HUES6 (cell line): ENCODE results near the gene DGKB.

ENCODE experiments used
- H3K27ac ChIP-seq: 2 replicates; pipeline ENCODE4 v1.7.0; 2013; ENCODE audit warnings: low read depth, mild to moderate bottlenecking, low read length, inconsistent platforms
- H3K27me3 ChIP-seq: 2 replicates; pipeline ENCODE4 v1.6.1; 2013; ENCODE audit warnings: low read length; ENCODE audit not compliant: control insufficient read depth, insufficient read depth
- H3K36me3 ChIP-seq: 2 replicates; pipeline ENCODE4 v1.6.1; 2013; ENCODE audit warnings: low read length; ENCODE audit not compliant: control insufficient read depth, insufficient read depth
- H3K4me1 ChIP-seq: 2 replicates; pipeline ENCODE4 v1.6.1; 2013; ENCODE audit warnings: low read length; ENCODE audit not compliant: control insufficient read depth, insufficient read depth
- H3K4me3 ChIP-seq: 2 replicates; pipeline ENCODE4 v1.5.1; 2013; ENCODE audit warnings: low read depth, low read length
- H3K9ac ChIP-seq: one replicate; pipeline ENCODE4 v1.6.1; 2013; ENCODE audit warnings: mild to moderate bottlenecking, low read length
- H3K9me3 ChIP-seq: 2 replicates; pipeline ENCODE4 v1.6.1; 2013; ENCODE audit warnings: low read depth, low read length; ENCODE audit not compliant: control insufficient read depth, insufficient read depth

Gene DGKB

GRCh38 chr7:14598978-14599377 is 303.6 kb downstream of the DGKB start:
- Histone ChIP-seq H3K4me1 (no peaks in the 10 kb centered on the region), H3K27ac (no peak overlapping the region), H3K27me3 (no peaks in the 10 kb centered on the region)

GRCh38 chr7:14596421-14596820 is 306.1 kb downstream of the DGKB start:
- Histone ChIP-seq H3K36me3 (no peaks in the 10 kb centered on the region), H3K4me1 (no peaks in the 10 kb centered on the region), H3K4me3 (no peak overlapping the region), H3K27me3 (no peaks in the 10 kb centered on the region), H3K9me3 (no peaks in the 10 kb centered on the region), H3K27ac (no peak overlapping the region), H3K9ac (no peak overlapping the region)

More at GRCh38 chr7:14598978-14599377, 303.6 kb downstream of the DGKB start:
- H3K4me3 ChIP-seq, result no peak overlapping the region
- H3K9me3 ChIP-seq, result no peaks in the 10 kb centered on the region
- no peak overlapping the region for H3K9ac ChIP-seq
- H3K36me3 ChIP-seq, result no peaks in the 10 kb centered on the region

- H3K9me3 ChIP-seq, result peaks cover 5% of the 10 kb centered on the region
- H3K4me3 ChIP-seq, result no peak overlapping the region
- H3K27me3 ChIP-seq, result no peaks in the 10 kb centered on the region
- no peak overlapping the region for H3K27ac ChIP-seq
- no peak overlapping the region for H3K9ac ChIP-seq
- H3K4me1 ChIP-seq, result no peaks in the 10 kb centered on the region
- H3K36me3 ChIP-seq, result no peaks in the 10 kb centered on the region
These were observed 312.3 kb downstream of the DGKB start for GRCh38 chr7:14590206-14590605.

- Histone ChIP-seq H3K4me3 (no peak overlapping the region), H3K9ac (no peak overlapping the region), H3K9me3 (peaks cover 6% of the 10 kb centered on the region), H3K27me3 (no peaks in the 10 kb centered on the region), H3K4me1 (no peaks in the 10 kb centered on the region), H3K27ac (no peak overlapping the region), H3K36me3 (no peaks in the 10 kb centered on the region)
These were observed 317.3 kb downstream of the DGKB start for GRCh38 chr7:14585232-14585631.

- Histone ChIP-seq H3K9me3 (peaks cover 6% of the 10 kb centered on the region), H3K27ac (no peak overlapping the region), H3K4me3 (no peak overlapping the region), H3K4me1 (no peaks in the 10 kb centered on the region), H3K27me3 (no peaks in the 10 kb centered on the region), H3K36me3 (no peaks in the 10 kb centered on the region), H3K9ac (no peak overlapping the region)
These were observed 319.0 kb downstream of the DGKB start for GRCh38 chr7:14583518-14583917.

- peaks cover 6% of the 10 kb centered on the region for H3K9me3 ChIP-seq
- H3K9ac ChIP-seq, result no peak overlapping the region
- no peaks in the 10 kb centered on the region for H3K36me3 ChIP-seq
- H3K4me1 ChIP-seq, result no peaks in the 10 kb centered on the region
- no peak overlapping the region for H3K27ac ChIP-seq
- H3K27me3 ChIP-seq, result no peaks in the 10 kb centered on the region
- H3K4me3 ChIP-seq, result no peak overlapping the region
These were observed 320.5 kb downstream of the DGKB start for GRCh38 chr7:14582010-14582409.

- Histone ChIP-seq H3K27me3 (no peaks in the 10 kb centered on the region), H3K36me3 (no peaks in the 10 kb centered on the region), H3K4me1 (no peaks in the 10 kb centered on the region), H3K4me3 (no peak overlapping the region), H3K9me3 (no peaks in the 10 kb centered on the region), H3K27ac (no peak overlapping the region), H3K9ac (no peak overlapping the region)
These were observed 322.6 kb downstream of the DGKB start for GRCh38 chr7:14579971-14580370.

GRCh38 chr7:14576578-14576977 is 326.0 kb downstream of the DGKB start:
- no peak overlapping the region for H3K9ac ChIP-seq
- no peaks in the 10 kb centered on the region for H3K4me1 ChIP-seq
- no peaks in the 10 kb centered on the region for H3K27me3 ChIP-seq
- no peak overlapping the region for H3K4me3 ChIP-seq
- no peaks in the 10 kb centered on the region for H3K36me3 ChIP-seq
- no peak overlapping the region for H3K27ac ChIP-seq
- H3K9me3 ChIP-seq, result no peaks in the 10 kb centered on the region

GRCh38 chr7:14570750-14571607 is 331.6 kb downstream of the DGKB start:
- Histone ChIP-seq H3K36me3 (no peaks in the 10 kb centered on the region), H3K4me3 (no peak overlapping the region), H3K9me3 (no peaks in the 10 kb centered on the region), H3K4me1 (no peaks in the 10 kb centered on the region), H3K9ac (no peak overlapping the region), H3K27ac (no peak overlapping the region), H3K27me3 (no peaks in the 10 kb centered on the region)

GRCh38 chr7:14552060-14552459 is 350.5 kb downstream of the DGKB start:
- Histone ChIP-seq H3K9ac (no peak overlapping the region), H3K27me3 (no peaks in the 10 kb centered on the region), H3K27ac (no peak overlapping the region), H3K4me3 (no peak overlapping the region), H3K9me3 (no peaks in the 10 kb centered on the region), H3K36me3 (no peaks in the 10 kb centered on the region), H3K4me1 (no peaks in the 10 kb centered on the region)

GRCh38 chr7:14551310-14551709 is 351.2 kb downstream of the DGKB start:
- Histone ChIP-seq H3K27me3 (no peaks in the 10 kb centered on the region), H3K4me3 (no peak overlapping the region), H3K9ac (no peak overlapping the region), H3K27ac (no peak overlapping the region), H3K36me3 (no peaks in the 10 kb centered on the region), H3K4me1 (no peaks in the 10 kb centered on the region), H3K9me3 (no peaks in the 10 kb centered on the region)
